ENCODE results near the gene SLC38A1. TPM values are rescaled to one million over a fixed set of nuclear protein-coding genes. Genes with fewer than 3 reads are reported as not detected.

SLC38A1 gene
- polyA plus RNA-seq, 1 of the 3 experiments (the other 2 are of a cell fraction), result 20.7 TPM

- no peak for TF ChIP-seq CHD2 (IDR thresholded peaks at IDR 0.05; ENCODE audit: low read length, partially characterized antibody)
- TF ChIP-seq, protein P1, sequence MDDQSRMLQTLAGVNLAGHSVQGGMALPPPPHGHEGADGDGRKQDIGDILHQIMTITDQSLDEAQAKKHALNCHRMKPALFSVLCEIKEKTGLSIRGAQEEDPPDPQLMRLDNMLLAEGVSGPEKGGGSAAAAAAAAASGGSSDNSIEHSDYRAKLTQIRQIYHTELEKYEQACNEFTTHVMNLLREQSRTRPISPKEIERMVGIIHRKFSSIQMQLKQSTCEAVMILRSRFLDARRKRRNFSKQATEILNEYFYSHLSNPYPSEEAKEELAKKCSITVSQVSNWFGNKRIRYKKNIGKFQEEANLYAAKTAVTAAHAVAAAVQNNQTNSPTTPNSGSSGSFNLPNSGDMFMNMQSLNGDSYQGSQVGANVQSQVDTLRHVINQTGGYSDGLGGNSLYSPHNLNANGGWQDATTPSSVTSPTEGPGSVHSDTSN (IDR thresholded peaks at IDR 0.05), result no peak
- TF ChIP-seq MXI1 (IDR thresholded peaks at IDR 0.05; ENCODE audit: low read depth, low read length), result no peak
- TF ChIP-seq TEAD4 (IDR thresholded peaks at IDR 0.05; ENCODE audit: borderline replicate concordance, insufficient read depth), result no peak
- no peak for TF ChIP-seq TAF1 (IDR thresholded peaks at IDR 0.05; ENCODE audit: borderline replicate concordance, low read depth, low read length)
- no peak for TF ChIP-seq MEF2A (IDR thresholded peaks at IDR 0.05; ENCODE audit: borderline replicate concordance, low read depth)
- TF ChIP-seq NFIC (IDR thresholded peaks at IDR 0.05; ENCODE audit: borderline replicate concordance), result no peak
- TF ChIP-seq, protein P2, sequence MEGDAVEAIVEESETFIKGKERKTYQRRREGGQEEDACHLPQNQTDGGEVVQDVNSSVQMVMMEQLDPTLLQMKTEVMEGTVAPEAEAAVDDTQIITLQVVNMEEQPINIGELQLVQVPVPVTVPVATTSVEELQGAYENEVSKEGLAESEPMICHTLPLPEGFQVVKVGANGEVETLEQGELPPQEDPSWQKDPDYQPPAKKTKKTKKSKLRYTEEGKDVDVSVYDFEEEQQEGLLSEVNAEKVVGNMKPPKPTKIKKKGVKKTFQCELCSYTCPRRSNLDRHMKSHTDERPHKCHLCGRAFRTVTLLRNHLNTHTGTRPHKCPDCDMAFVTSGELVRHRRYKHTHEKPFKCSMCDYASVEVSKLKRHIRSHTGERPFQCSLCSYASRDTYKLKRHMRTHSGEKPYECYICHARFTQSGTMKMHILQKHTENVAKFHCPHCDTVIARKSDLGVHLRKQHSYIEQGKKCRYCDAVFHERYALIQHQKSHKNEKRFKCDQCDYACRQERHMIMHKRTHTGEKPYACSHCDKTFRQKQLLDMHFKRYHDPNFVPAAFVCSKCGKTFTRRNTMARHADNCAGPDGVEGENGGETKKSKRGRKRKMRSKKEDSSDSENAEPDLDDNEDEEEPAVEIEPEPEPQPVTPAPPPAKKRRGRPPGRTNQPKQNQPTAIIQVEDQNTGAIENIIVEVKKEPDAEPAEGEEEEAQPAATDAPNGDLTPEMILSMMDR (IDR thresholded peaks at IDR 0.05), result no peak
- TF ChIP-seq IRF3 (IDR thresholded peaks at IDR 0.05; ENCODE audit: low read depth, low read length), result no peak
These were observed 93.9 kb downstream of the SLC38A1 start (continued) for GRCh38 chr12:46174919-46175318.

DNA sequence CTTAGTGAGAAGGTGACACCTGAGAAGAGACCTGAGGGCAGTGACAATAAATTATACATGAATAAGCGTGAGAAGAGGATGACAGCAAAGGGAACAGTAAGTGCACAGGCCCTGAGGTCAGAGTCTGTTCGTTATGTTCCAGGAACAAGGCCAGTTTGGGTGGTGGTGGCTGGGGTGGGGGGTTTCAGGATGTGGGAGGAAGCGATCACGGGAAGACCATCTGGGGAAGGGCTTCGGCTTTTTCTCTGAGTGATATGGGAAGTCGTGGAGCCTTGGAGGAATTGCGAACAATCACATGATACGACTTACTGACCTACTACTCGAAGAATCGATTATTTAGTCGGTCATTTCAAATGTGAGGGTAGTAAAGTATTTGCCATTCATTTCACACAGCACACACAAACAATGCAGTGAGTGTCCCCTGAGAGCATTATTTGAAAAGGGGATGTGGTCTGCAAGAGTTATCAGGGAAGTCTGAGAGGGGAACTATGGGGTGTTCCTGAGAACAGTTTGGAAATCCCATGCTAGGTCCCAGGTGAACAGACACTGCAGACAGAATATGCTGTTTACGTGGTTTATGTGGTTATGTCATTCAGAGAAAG, 94.7 kb downstream of the SLC38A1 start:
- POLR2A ChIA-PET, result no interaction called here
- Histone ChIP-seq H3K27ac (ENCODE audit: low read depth in 2 of 2, low read length in 1 of 2) (no peak overlapping the region), H3K36me3 (replicated peaks in 1 of 2; ENCODE audit: control insufficient read depth in 1 of 2, insufficient read depth in 2 of 2, low read length in 1 of 2) (no peaks in the 10 kb centered on the region), H3F3A (replicated peaks; ENCODE audit: insufficient read depth) (no peaks in the 10 kb centered on the region), H3K27me3 (ENCODE audit: insufficient read depth) (no peaks in the 10 kb centered on the region), H3K9me3 (no peaks in the 10 kb centered on the region), H3K4me3 (ENCODE audit: low read depth in 2 of 2, low read length in 1 of 2) (no peak overlapping the region), H3K4me2 (no peak overlapping the region), H3K4me1 (ENCODE audit: control insufficient read depth in 1 of 2, insufficient read depth in 2 of 2, low read depth in 1 of 2, low read length in 1 of 2) (no peaks in the 10 kb centered on the region), H3K9me2 (no peaks in the 10 kb centered on the region), H4K20me1 (ENCODE audit: insufficient read depth) (no peaks in the 10 kb centered on the region), H3K9ac (no peak overlapping the region), H2AFZ (ENCODE audit: low read depth) (no peak overlapping the region), H3K79me2 (ENCODE audit: insufficient read depth) (no peaks in the 10 kb centered on the region)
- 83% methylated on average over 12 of the region's 12 CpGs for WGBS (ENCODE audit: low lambda C conversion rate)
- CTCF ChIA-PET, result no interaction called here
- no peak for DNase-seq
- TF ChIP-seq IRF3 (IDR thresholded peaks at IDR 0.05; ENCODE audit: low read depth, low read length), result no peak
- no peak for TF ChIP-seq RCOR1 (IDR thresholded peaks at IDR 0.05; ENCODE audit: low read length)
- no peak for TF ChIP-seq JUND (IDR thresholded peaks at IDR 0.05)
- TF ChIP-seq, protein P2 (IDR thresholded peaks at IDR 0.05), result no peak
- no peak for TF ChIP-seq TCF12 (IDR thresholded peaks at IDR 0.05)
- TF ChIP-seq MEF2A (IDR thresholded peaks at IDR 0.05; ENCODE audit: borderline replicate concordance, low read depth), result no peak
- no peak for TF ChIP-seq ELF1 (IDR thresholded peaks at IDR 0.05)
- TF ChIP-seq RAD21 (IDR thresholded peaks at IDR 0.05; ENCODE audit: low read length), result no peak
- TF ChIP-seq FOSL2 (IDR thresholded peaks at IDR 0.05; ENCODE audit: borderline replicate concordance, low read depth), result no peak
- no peak for TF ChIP-seq EP300 (IDR thresholded peaks at IDR 0.05; ENCODE audit: borderline replicate concordance in 1 of 2, low read depth in 1 of 2, low read length in 1 of 2)
- TF ChIP-seq SMC3 (IDR thresholded peaks at IDR 0.05; ENCODE audit: low read depth, low read length), result no peak
- TF ChIP-seq RXRA (IDR thresholded peaks at IDR 0.05; ENCODE audit: borderline replicate concordance, low read depth), result no peak
- TF ChIP-seq FOXM1 (IDR thresholded peaks at IDR 0.05; ENCODE audit: low read depth), result no peak
- no peak for TF ChIP-seq REST (IDR thresholded peaks at IDR 0.05; ENCODE audit: low read depth, low read length)
- no peak for TF ChIP-seq GATA2 (CRISPR knock-in tag; IDR thresholded peaks at IDR 0.05)

Data from SK-N-SH (cell line).